Neural progenitor cell (in vitro differentiated cells): ENCODE data around the gene MED26. TPM values are rescaled to one million over a fixed set of nuclear protein-coding genes. Genes with fewer than 3 reads are reported as not detected.

Experiments
- DNase-seq: peaks from one replicate; pipeline ENCODE4 v3.0.0-alpha.2; 2016; ENCODE audit warnings: low spot score
- H2AFZ ChIP-seq: fragments of 200-600 bp; sonication (generic); replicated peaks from 2 replicates; pipeline ENCODE4 v1.6.1; 2016; ENCODE audit warnings: antibody characterized with exemption
- H3F3A ChIP-seq: fragments of 200-600 bp; sonication (generic); 2 replicates; pipeline ENCODE4 v1.6.1; 2016; ENCODE audit warnings: antibody characterized with exemption, low read depth
- H3K27ac ChIP-seq: fragments of 200-600 bp; sonication (generic); 2 replicates; pipeline ENCODE4 v1.5.1; 2016; ENCODE audit warnings: mild to moderate bottlenecking
- H3K27me3 ChIP-seq: fragments of 200-600 bp; sonication (generic); 2 replicates; pipeline ENCODE4 v1.6.1; 2016; ENCODE audit warnings: mild to moderate bottlenecking, moderate library complexity
- H3K36me3 ChIP-seq: fragments of 200-600 bp; sonication (generic); 2 replicates; pipeline ENCODE4 v1.5.1; 2016
- H3K4me1 ChIP-seq: fragments of 200-600 bp; sonication (generic); 2 replicates; pipeline ENCODE4 v1.6.1; 2016; ENCODE audit warnings: mixed run types
- H3K4me2 ChIP-seq: fragments of 200-600 bp; sonication (generic); 2 replicates; pipeline ENCODE4 v1.6.1; 2016
- H3K4me3 ChIP-seq: fragments of 200-600 bp; sonication (generic); 2 replicates; pipeline ENCODE4 v1.5.1; 2016
- H3K79me2 ChIP-seq: fragments of 200-600 bp; sonication (generic); 2 replicates; pipeline ENCODE4 v1.6.1; 2016; ENCODE audit warnings: low read depth
- H3K9ac ChIP-seq: fragments of 200-600 bp; sonication (generic); 2 replicates; pipeline ENCODE4 v1.6.1; 2016
- H3K9me3 ChIP-seq: fragments of 200-600 bp; sonication (generic); 2 replicates; pipeline ENCODE4 v1.5.1; 2016; ENCODE audit warnings: low read depth
- H4K20me1 ChIP-seq: fragments of 200-600 bp; sonication (generic); 2 replicates; pipeline ENCODE4 v1.6.1; 2016; ENCODE audit warnings: low read depth
- H3K27ac Mint-ChIP-seq: 3 replicates; pipeline ENCODE4 v1.8.0; 2021; ENCODE audit warnings: mixed read lengths
- H3K27me3 Mint-ChIP-seq: 2 replicates; pipeline ENCODE4 v1.8.0; 2022; ENCODE audit warnings: low read depth, mild to moderate bottlenecking, inconsistent platforms, moderate library complexity, mixed read lengths; ENCODE audit not compliant: insufficient read depth
- H3K36me3 Mint-ChIP-seq: 3 replicates; pipeline ENCODE4 v1.8.0; 2021; ENCODE audit warnings: mixed read lengths
- H3K4me1 Mint-ChIP-seq: 3 replicates; pipeline ENCODE4 v1.8.0; 2021; ENCODE audit warnings: mixed read lengths
- H3K4me3 Mint-ChIP-seq: 3 replicates; pipeline ENCODE4 v1.8.0; 2021; ENCODE audit warnings: mild to moderate bottlenecking, moderate library complexity, mixed read lengths
- H3K9me3 Mint-ChIP-seq: 3 replicates; pipeline ENCODE4 v1.8.0; 2020; ENCODE audit warnings: mixed read lengths
- EZH2 ChIP-seq: fragments of 200-600 bp; sonication (generic); IDR thresholded peaks from 2 replicates; pipeline ENCODE4 v1.6.1; 2017; ENCODE audit warnings: antibody characterized with exemption, mild to moderate bottlenecking, moderate library complexity
- EZH2phosphoT487 ChIP-seq: fragments of 200-600 bp; sonication (generic); IDR thresholded peaks from 2 replicates; pipeline ENCODE4 v1.6.1; 2017; ENCODE audit warnings: antibody characterized with exemption
- total RNA-seq: library from RNA; depleted of rRNA; stranded (reverse); fragments of >200 nt; gene quantifications from 2 replicates; pipeline ENCODE4 v1.2.3, GENCODE V29; 2015; ENCODE audit warnings: low replicate concordance
- TF ChIP-seq, protein P1 (sequence below): fragments of 200-600 bp; sonication (generic); IDR thresholded peaks from 2 replicates; pipeline ENCODE4 v1.5.1; 2017; ENCODE audit warnings: antibody characterized with exemption, mild to moderate bottlenecking

The MED26 gene
- total RNA-seq, 1 donor from 2014 or later, result 7.4 TPM

DNA sequence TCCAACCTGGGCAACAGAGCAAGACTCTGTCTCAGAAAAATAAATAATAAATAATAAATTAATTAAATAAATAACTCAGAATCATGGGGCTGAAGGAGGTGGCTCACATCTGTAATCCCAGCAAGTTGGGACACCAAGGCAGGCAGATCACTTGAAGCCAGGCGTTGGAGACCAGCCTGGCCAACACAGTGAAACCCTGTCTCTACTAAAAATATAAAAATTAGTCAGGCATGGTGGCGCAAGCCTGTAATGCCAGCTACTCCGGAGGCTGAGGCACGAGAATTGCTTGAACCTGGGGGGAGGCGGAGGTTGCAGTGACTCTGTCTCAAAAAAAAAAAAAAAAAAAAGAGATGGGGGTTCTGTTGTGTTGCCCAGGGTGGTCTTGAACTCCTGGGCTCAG, 40.2 kb upstream of the MED26 start:
- Mint-ChIP-seq H3K9me3 (no peaks in the 10 kb centered on the region), H3K4me3 (no peak overlapping the region), H3K27me3 (peaks cover 8% of the 10 kb centered on the region), H3K4me1 (peaks cover 2% of the 10 kb centered on the region), H3K36me3 (no peaks in the 10 kb centered on the region), H3K27ac (no peak overlapping the region)
- H3K36me3 ChIP-seq, result no peaks in the 10 kb centered on the region
- no peak overlapping the region for H2AFZ ChIP-seq
- no peaks in the 10 kb centered on the region for H3K9me3 ChIP-seq
- H3K27me3 ChIP-seq, result peaks cover 1% of the 10 kb centered on the region
- no peak overlapping the region for H3K4me3 ChIP-seq
- no peak overlapping the region for H3K9ac ChIP-seq
- TF ChIP-seq EZH2 (no peak), EZH2phosphoT487 (no peak)
- TF ChIP-seq, protein P1, sequence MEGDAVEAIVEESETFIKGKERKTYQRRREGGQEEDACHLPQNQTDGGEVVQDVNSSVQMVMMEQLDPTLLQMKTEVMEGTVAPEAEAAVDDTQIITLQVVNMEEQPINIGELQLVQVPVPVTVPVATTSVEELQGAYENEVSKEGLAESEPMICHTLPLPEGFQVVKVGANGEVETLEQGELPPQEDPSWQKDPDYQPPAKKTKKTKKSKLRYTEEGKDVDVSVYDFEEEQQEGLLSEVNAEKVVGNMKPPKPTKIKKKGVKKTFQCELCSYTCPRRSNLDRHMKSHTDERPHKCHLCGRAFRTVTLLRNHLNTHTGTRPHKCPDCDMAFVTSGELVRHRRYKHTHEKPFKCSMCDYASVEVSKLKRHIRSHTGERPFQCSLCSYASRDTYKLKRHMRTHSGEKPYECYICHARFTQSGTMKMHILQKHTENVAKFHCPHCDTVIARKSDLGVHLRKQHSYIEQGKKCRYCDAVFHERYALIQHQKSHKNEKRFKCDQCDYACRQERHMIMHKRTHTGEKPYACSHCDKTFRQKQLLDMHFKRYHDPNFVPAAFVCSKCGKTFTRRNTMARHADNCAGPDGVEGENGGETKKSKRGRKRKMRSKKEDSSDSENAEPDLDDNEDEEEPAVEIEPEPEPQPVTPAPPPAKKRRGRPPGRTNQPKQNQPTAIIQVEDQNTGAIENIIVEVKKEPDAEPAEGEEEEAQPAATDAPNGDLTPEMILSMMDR, result no peak
- no peak overlapping the region for H3K4me2 ChIP-seq
- DNase-seq, result no peak
- H3K79me2 ChIP-seq, result no peaks in the 10 kb centered on the region
- no peaks in the 10 kb centered on the region for H3K4me1 ChIP-seq
- no peak overlapping the region for H3K27ac ChIP-seq
- H4K20me1 ChIP-seq, result no peaks in the 10 kb centered on the region
- no peaks in the 10 kb centered on the region for H3F3A ChIP-seq

DNA sequence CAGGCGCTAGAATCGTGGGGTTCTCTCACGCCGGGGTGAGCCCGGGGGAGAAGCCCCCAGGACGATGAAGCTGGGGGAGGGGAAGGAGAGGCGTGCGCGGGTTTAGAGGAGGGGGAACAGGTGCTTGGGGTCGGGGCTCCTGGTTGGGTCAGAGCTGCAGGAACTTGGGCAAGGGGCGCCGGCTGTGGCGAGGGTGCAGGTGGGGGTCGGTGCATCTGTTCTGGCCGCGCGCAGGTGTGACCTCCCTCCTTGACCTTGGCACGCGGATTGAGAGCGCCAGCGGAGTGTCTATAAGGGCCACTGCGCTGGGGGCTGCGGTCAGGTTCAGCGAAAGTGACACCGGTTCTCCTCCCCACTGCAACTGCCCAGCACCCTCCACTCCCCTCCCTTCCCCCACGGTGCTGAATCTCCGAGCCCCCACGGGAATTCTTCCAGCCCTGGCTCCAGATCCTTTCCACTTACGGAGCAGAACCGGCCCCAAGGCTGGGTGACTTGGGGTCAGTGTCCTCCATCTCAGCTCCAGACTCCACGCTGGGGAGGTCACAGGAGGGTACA, 33.6 kb upstream of the MED26 start:
- Histone ChIP-seq H3K27ac (no peak overlapping the region), H4K20me1 (peaks cover 29% of the 10 kb centered on the region), H3K79me2 (peaks cover 31% of the 10 kb centered on the region), H3K9me3 (no peaks in the 10 kb centered on the region), H3K27me3 (peaks cover 31% of the 10 kb centered on the region), H3K4me1 (peaks cover 5% of the 10 kb centered on the region), H3K9ac (no peak overlapping the region), H2AFZ (peak overlapping the region; percentile 76), H3F3A (peaks cover 9% of the 10 kb centered on the region), H3K4me2 (peak overlapping the region; percentile 80), H3K36me3 (peaks cover 3% of the 10 kb centered on the region), H3K4me3 (peak overlapping the region; percentile 81)
- H3K27me3 Mint-ChIP-seq, result peaks cover 10% of the 10 kb centered on the region
- no peaks in the 10 kb centered on the region for H3K9me3 Mint-ChIP-seq
- no peak overlapping the region for H3K27ac Mint-ChIP-seq
- peaks cover 8% of the 10 kb centered on the region for H3K36me3 Mint-ChIP-seq
- peak; percentile 16 for DNase-seq
- peak overlapping the region; percentile 88 for H3K4me3 Mint-ChIP-seq
- H3K4me1 Mint-ChIP-seq, result peaks cover 21% of the 10 kb centered on the region
- TF ChIP-seq, protein P1, result no peak
- peak; percentile 15 for TF ChIP-seq EZH2phosphoT487
- peak; percentile 26 for TF ChIP-seq EZH2

DNA sequence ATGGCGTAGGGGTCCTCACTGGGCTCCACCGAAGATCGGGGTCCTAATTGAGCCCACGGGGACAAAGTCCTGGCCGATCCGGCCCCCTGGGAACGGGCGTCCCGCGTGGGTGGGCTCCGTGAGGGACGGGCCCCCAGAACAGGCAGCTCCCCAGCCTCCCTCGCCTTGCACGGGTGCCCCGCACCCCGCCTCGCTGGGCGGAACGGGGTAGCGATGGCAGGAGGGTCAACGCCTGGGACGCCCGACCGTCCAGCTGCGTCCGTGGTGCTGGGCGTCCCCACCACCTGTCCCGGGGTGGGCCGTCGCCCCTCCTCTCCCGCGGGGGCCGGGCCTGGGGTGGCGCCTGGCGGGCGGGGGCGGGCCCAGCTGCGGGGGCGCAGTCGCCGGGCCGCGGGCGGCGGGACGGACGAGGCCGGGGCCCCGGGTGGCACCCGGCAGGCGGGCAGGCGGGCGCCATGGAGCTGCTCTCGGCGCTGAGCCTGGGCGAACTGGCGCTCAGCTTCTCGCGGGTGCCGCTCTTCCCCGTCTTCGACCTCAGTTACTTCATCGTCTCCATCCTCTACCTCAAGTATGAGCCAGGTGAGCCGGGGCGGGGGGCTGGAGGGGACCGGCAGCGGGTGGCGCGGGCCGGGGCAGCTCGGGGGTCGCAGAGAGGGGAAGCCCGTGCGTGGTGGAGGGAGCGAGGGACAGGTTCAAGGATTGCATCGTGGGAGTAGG, 32.9 kb upstream of the MED26 start, which contains the start of gene TMEM38A:
Gene TMEM38A, plus strand, starts transcription at position 377 of the 717 bp plus-strand sequence. Its CDS starts 79 bp downstream, at position 456.
- Histone ChIP-seq H3K27me3 (peaks cover 31% of the 10 kb centered on the region), H3K36me3 (peaks cover 3% of the 10 kb centered on the region), H3K27ac (peak within 1 kb of the TSS; percentile 79), H3K4me3 (peak within 1 kb of the TSS; percentile 81), H3K79me2 (peaks cover 37% of the 10 kb centered on the region), H3K9ac (peak within 1 kb of the TSS; percentile 75), H3K4me2 (peak within 1 kb of the TSS; percentile 80), H2AFZ (peak within 1 kb of the TSS; percentile 95), H4K20me1 (peaks cover 34% of the 10 kb centered on the region), H3K4me1 (peaks cover 5% of the 10 kb centered on the region), H3K9me3 (no peaks in the 10 kb centered on the region), H3F3A (peaks cover 9% of the 10 kb centered on the region)
- H3K4me1 Mint-ChIP-seq, result peaks cover 21% of the 10 kb centered on the region
- peaks cover 12% of the 10 kb centered on the region for H3K36me3 Mint-ChIP-seq
- H3K4me3 Mint-ChIP-seq, result peak within 1 kb of the TSS; percentile 98
- DNase-seq, result peak; percentile 63
- peak; percentile 56 for TF ChIP-seq EZH2
- TF ChIP-seq EZH2phosphoT487, result peak; percentile 26
- TF ChIP-seq, protein P1, result no peak
- peaks cover 10% of the 10 kb centered on the region for H3K27me3 Mint-ChIP-seq
- no peaks in the 10 kb centered on the region for H3K9me3 Mint-ChIP-seq
- H3K27ac Mint-ChIP-seq, result peak within 1 kb of the TSS; percentile 93
